ENCODE data around the gene RAB15. TPM values are rescaled to one million over a fixed set of nuclear protein-coding genes. Genes with fewer than 3 reads are reported as not detected.

The RAB15 gene
- total RNA-seq, 2 donors from 2014 or later: 4.8 to 5.8 TPM

- ATAC-seq (no peak), DNase-seq (no peak)
- Mint-ChIP-seq H3K27me3 (peaks cover 9% of the 10 kb centered on the region), H3K27ac (no peak overlapping the region), H3K36me3 (ENCODE audit: low read depth) (peaks cover 5% of the 10 kb centered on the region), H3K4me3 (no peak overlapping the region), H3K4me1 (peaks cover 13% of the 10 kb centered on the region)
- H3K9me3 ChIP-seq (ENCODE audit: control insufficient read depth, low read length, poor library complexity, severe bottlenecking): no peaks in the 10 kb centered on the region
These were observed 7.4 kb upstream of the RAB15 start for GRCh38 chr14:64979336-64980074.

DNA sequence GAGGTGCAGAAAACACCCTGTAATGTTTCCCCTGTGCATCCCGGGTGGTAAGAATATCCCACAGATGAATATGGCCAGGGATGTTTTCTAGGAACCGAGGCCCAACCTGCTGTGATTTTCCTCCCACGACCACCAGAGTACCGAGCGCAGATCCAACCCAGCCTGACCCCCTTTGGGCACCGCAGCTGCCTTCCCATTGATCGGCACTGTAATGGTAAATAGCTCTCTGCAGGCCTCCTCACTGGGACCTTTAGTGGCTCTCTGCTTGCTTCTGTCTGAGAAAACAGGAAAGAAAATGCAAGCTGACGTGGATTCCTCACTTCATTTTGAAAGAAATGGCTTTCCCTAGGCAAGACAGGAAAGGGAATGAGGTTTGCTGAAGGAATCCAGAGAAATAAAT, 2.4 kb upstream of the RAB15 start:
- Mint-ChIP-seq H3K27me3 (no peaks in the 10 kb centered on the region), H3K4me1 (peaks cover 10% of the 10 kb centered on the region), H3K27ac (no peak overlapping the region), H3K4me3 (peak overlapping the region; percentile 47), H3K36me3 (ENCODE audit: low read depth) (no peaks in the 10 kb centered on the region)
- ATAC-seq (no peak), DNase-seq (no peak)
- H3K9me3 ChIP-seq (ENCODE audit: control insufficient read depth, low read length, poor library complexity, severe bottlenecking): no peaks in the 10 kb centered on the region

DNA sequence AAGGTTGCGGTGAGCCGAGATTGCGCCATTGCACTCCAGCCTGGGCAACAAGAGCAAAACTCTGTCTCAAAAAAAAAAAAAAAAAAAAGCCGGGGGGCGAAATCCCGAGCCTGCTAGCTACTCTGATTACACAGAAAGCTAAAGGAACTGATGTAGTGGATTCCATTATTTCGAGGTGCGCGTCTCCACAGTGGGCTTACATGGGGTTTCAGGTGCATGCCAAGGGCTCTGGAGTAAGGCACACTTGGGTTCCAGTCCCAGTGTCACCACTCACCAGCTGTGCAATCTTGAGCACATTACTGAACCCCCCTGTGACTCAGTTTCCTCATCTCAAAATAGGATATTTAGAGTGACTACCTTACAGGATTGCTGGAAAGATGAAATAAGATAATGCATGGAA, 1.7 kb upstream of the RAB15 start:
- no peaks in the 10 kb centered on the region for H3K9me3 ChIP-seq (ENCODE audit: control insufficient read depth, low read length, poor library complexity, severe bottlenecking)
- Mint-ChIP-seq H3K27me3 (no peaks in the 10 kb centered on the region), H3K4me3 (no peak overlapping the region), H3K36me3 (ENCODE audit: low read depth) (no peaks in the 10 kb centered on the region), H3K27ac (no peak overlapping the region), H3K4me1 (peaks cover 10% of the 10 kb centered on the region)
- ATAC-seq: no peak
- DNase-seq: no peak

- Mint-ChIP-seq H3K27me3 (no peaks in the 10 kb centered on the region), H3K27ac (peak overlapping the region; percentile 74)
- ATAC-seq: no peak
These were observed 898 bp upstream of the RAB15 start for GRCh38 chr14:64973026-64973442.

GRCh38 chr14:64971491-64971942, 619 bp downstream of the RAB15 start:
- DNase-seq (no peak), ATAC-seq (no peak)
- no peaks in the 10 kb centered on the region for H3K36me3 Mint-ChIP-seq (ENCODE audit: low read depth)
- no peaks in the 10 kb centered on the region for H3K27me3 Mint-ChIP-seq
- H3K9me3 ChIP-seq (ENCODE audit: control insufficient read depth, low read length, poor library complexity, severe bottlenecking): no peaks in the 10 kb centered on the region
- peak overlapping the region; percentile 79 for H3K4me3 Mint-ChIP-seq
- H3K4me1 Mint-ChIP-seq: peaks cover 14% of the 10 kb centered on the region
- no peak overlapping the region for H3K27ac Mint-ChIP-seq

More at GRCh38 chr14:64973026-64973442, 898 bp upstream of the RAB15 start:
- Mint-ChIP-seq H3K4me3 (peak overlapping the region; percentile 92), H3K4me1 (peaks cover 14% of the 10 kb centered on the region), H3K36me3 (ENCODE audit: low read depth) (no peaks in the 10 kb centered on the region)
- H3K9me3 ChIP-seq (ENCODE audit: control insufficient read depth, low read length, poor library complexity, severe bottlenecking): no peaks in the 10 kb centered on the region
- DNase-seq: no peak

DNA sequence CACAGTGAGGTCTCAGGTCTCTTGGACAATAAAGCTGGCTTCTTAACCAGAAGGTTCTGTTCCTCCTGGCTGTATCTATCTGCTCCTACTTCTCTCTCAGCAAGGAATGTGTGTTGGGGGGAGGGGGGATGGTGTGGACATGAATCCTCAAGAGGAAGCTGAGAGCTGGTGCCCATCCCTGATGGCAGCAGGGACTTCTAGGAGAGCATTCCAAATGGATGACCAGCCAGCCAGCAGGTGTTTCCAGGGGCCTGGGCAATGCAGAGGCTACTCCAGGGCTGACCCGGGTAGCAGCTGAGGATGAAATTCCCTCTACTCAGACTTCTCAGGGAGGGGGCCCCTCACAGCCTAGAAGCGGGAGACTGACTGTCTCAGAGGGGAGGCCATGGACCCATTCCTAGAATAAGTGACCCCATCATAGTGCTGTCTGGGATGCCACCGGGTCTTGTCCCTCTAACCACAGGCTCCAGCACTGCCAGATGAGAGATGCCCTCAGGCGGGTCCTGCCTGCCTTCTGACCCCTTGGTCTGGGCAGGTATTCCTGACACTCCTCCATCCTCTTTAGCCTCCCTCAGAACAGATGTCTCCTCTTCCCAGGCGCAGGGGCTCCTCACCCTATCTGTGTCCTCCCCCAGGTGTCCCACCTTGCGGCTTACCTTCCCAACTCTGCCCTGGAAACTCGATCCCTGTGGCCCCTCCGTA, 1.2 kb downstream of the RAB15 start:
- DNase-seq: no peak
- Mint-ChIP-seq H3K4me3 (peak overlapping the region; percentile 79), H3K4me1 (peaks cover 14% of the 10 kb centered on the region), H3K27ac (no peak overlapping the region), H3K36me3 (ENCODE audit: low read depth) (no peaks in the 10 kb centered on the region), H3K27me3 (no peaks in the 10 kb centered on the region)
- no peak for ATAC-seq
- H3K9me3 ChIP-seq (ENCODE audit: control insufficient read depth, low read length, poor library complexity, severe bottlenecking): no peaks in the 10 kb centered on the region

- no peaks in the 10 kb centered on the region for H3K27me3 Mint-ChIP-seq
- H3K36me3 Mint-ChIP-seq (ENCODE audit: low read depth): no peaks in the 10 kb centered on the region
- DNase-seq: no peak
- ATAC-seq: no peak
- peak overlapping the region; percentile 79 for H3K4me3 Mint-ChIP-seq
- H3K27ac Mint-ChIP-seq: no peak overlapping the region
- H3K4me1 Mint-ChIP-seq: peaks cover 17% of the 10 kb centered on the region
- H3K9me3 ChIP-seq (ENCODE audit: control insufficient read depth, low read length, poor library complexity, severe bottlenecking): no peaks in the 10 kb centered on the region
These were observed 2.1 kb downstream of the RAB15 start for GRCh38 chr14:64970041-64970440.

DNA sequence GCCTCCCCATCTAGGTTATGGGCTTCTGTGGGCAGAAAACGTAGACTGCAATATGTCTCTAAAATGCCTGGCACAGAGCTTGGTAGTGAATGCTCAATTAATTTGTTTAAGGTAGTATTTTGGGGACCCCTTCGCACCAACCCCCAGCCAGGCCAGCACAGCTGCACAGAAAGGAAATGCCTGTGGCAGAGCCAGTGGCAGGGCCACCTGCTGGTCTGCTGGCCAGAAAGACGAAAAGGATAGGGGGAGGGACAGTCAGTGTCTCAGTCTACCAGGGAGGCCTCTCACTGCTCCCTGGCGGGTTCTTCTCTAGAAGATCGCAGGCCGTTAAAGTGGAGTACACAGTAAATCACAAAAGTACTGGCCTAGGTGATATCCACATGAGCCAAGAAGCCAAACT, 3.5 kb downstream of the RAB15 start:
- no peaks in the 10 kb centered on the region for H3K9me3 ChIP-seq (ENCODE audit: control insufficient read depth, low read length, poor library complexity, severe bottlenecking)
- ATAC-seq (no peak), DNase-seq (no peak)
- Mint-ChIP-seq H3K27me3 (no peaks in the 10 kb centered on the region), H3K4me1 (peaks cover 17% of the 10 kb centered on the region), H3K36me3 (ENCODE audit: low read depth) (peaks cover 3% of the 10 kb centered on the region), H3K27ac (no peak overlapping the region), H3K4me3 (no peak overlapping the region)

- no peak overlapping the region for H3K4me3 Mint-ChIP-seq
- no peak for ATAC-seq
- no peak for DNase-seq
- no peak overlapping the region for H3K27ac Mint-ChIP-seq
- no peaks in the 10 kb centered on the region for H3K9me3 ChIP-seq (ENCODE audit: control insufficient read depth, low read length, poor library complexity, severe bottlenecking)
- H3K4me1 Mint-ChIP-seq: peaks cover 17% of the 10 kb centered on the region
- peaks cover 3% of the 10 kb centered on the region for H3K36me3 Mint-ChIP-seq (ENCODE audit: low read depth)
- H3K27me3 Mint-ChIP-seq: no peaks in the 10 kb centered on the region
These were observed 4.0 kb downstream of the RAB15 start for GRCh38 chr14:64968167-64968566.

DNA sequence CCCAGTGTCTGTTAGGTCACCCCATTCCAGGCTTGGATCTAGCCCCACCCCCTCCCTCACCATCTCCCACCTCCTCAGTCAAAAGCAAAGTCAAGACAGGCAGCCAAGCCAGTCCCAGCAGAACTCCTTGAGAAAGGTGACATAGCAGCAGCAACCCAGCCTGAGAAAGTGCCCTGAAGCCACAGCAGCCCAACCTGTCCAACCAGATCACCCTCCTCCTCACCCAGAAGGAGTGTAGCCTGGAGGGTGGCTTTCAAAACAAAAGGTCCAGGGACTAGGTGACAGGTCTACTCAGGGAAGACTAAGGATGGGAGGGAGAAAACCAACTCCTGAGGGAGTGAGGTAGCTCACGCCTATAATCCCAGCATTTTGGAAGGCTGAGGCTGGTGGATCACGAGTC, 5.2 kb downstream of the RAB15 start:
- ATAC-seq (no peak), DNase-seq (no peak)
- H3K4me1 Mint-ChIP-seq: peaks cover 20% of the 10 kb centered on the region
- H3K4me3 Mint-ChIP-seq: no peak overlapping the region
- no peaks in the 10 kb centered on the region for H3K27me3 Mint-ChIP-seq
- no peaks in the 10 kb centered on the region for H3K9me3 ChIP-seq (ENCODE audit: control insufficient read depth, low read length, poor library complexity, severe bottlenecking)
- no peak overlapping the region for H3K27ac Mint-ChIP-seq
- H3K36me3 Mint-ChIP-seq (ENCODE audit: low read depth): peaks cover 3% of the 10 kb centered on the region

GRCh38 chr14:64965356-64966000, 6.7 kb downstream of the RAB15 start:
- Mint-ChIP-seq H3K36me3 (ENCODE audit: low read depth) (peaks cover 3% of the 10 kb centered on the region), H3K27me3 (no peaks in the 10 kb centered on the region), H3K27ac (no peak overlapping the region), H3K4me3 (no peak overlapping the region), H3K4me1 (peaks cover 16% of the 10 kb centered on the region)
- no peaks in the 10 kb centered on the region for H3K9me3 ChIP-seq (ENCODE audit: control insufficient read depth, low read length, poor library complexity, severe bottlenecking)
- DNase-seq: no peak
- no peak for ATAC-seq

GRCh38 chr14:64963611-64964010, 8.5 kb downstream of the RAB15 start:
- no peaks in the 10 kb centered on the region for H3K9me3 ChIP-seq (ENCODE audit: control insufficient read depth, low read length, poor library complexity, severe bottlenecking)
- Mint-ChIP-seq H3K27me3 (no peaks in the 10 kb centered on the region), H3K36me3 (ENCODE audit: low read depth) (peaks cover 3% of the 10 kb centered on the region), H3K4me1 (peaks cover 14% of the 10 kb centered on the region), H3K27ac (no peak overlapping the region), H3K4me3 (no peak overlapping the region)
- no peak for ATAC-seq
- DNase-seq: no peak

DNA sequence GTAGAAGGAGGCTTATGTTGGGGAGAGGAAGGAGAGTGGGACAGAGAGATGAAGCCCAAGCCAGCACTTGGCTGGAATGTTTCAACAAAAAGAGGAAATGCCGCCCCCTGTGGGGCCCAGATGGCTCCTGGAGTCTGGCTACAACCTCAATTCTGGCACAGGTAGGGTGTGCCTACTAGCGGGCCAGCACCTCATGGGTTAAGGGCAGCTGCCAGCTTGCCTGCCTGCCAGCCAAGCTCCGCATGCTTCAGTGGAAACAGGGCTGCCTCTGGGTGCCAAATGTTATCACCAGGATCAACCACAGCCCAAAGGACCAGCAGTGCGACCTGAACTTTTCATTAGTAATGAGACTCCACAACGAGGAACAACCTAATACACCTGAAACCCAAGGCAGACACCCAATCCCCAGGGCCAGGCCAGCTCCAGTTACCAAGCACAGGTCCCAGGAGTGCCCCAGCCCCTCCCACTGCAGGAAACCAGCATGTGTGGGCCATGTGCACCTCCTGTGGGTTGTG, 11.3 kb downstream of the RAB15 start:
- Mint-ChIP-seq H3K36me3 (ENCODE audit: low read depth) (peaks cover 3% of the 10 kb centered on the region), H3K27me3 (no peaks in the 10 kb centered on the region), H3K27ac (no peak overlapping the region), H3K4me3 (no peak overlapping the region), H3K4me1 (peaks cover 10% of the 10 kb centered on the region)
- ATAC-seq: peak; percentile 18
- no peak for DNase-seq
- H3K9me3 ChIP-seq (ENCODE audit: control insufficient read depth, low read length, poor library complexity, severe bottlenecking): no peaks in the 10 kb centered on the region
